NCI-H460 (cell line): ENCODE measurements around the gene ZNF75A. TPM values are rescaled to one million over a fixed set of nuclear protein-coding genes. Genes with fewer than 3 reads are reported as not detected.

Source experiments
- DNase-seq: peaks from one replicate; pipeline ENCODE4 v3.0.0-alpha.2; 2016; ENCODE audit warnings: low read depth; ENCODE audit errors: extremely low read depth
- total RNA-seq: library from RNA; depleted of rRNA; stranded (reverse); fragments of >200 nt; shearing (Covaris generic); gene quantifications from 2 replicates; pipeline ENCODE4 v1.2.3, GENCODE V29; 2014; rRNA removed

Gene ZNF75A
- total RNA-seq, 1 experiment from 2014 or later = 24.9 TPM

- no peak for DNase-seq
Measured at GRCh38 chr16:3362931-3363330, 57.6 kb downstream of the ZNF75A start.

GRCh38 chr16:3363793-3364192 lies 58.5 kb downstream of the ZNF75A start:
- no peak for DNase-seq

- peak; percentile 98 for DNase-seq
Measured at GRCh38 chr16:3364774-3365427, 59.6 kb downstream of the ZNF75A start.

Other genes starting within 250 kb of the ZNF75A start
- gene IL32, start 239.9 kb upstream of the ZNF75A start, total RNA-seq = 0.38 and 0.47 TPM in 2 replicates
- gene ZSCAN10, start 206.2 kb upstream of the ZNF75A start, total RNA-seq = 0.05 and 0.38 TPM in 2 replicates
- 12.0 and 13.5 TPM in 2 replicates for gene ZNF205, start 192.9 kb upstream of the ZNF75A start, total RNA-seq
- 4.5 and 5.0 TPM in 2 replicates for gene ZNF213, start 170.5 kb upstream of the ZNF75A start, total RNA-seq
- gene OR1F1, start 117.3 kb upstream of the ZNF75A start, total RNA-seq = 0.58 and 0.67 TPM in 2 replicates
- 11.9 and 14.5 TPM in 2 replicates for gene ZNF200, start 70.3 kb upstream of the ZNF75A start, total RNA-seq
- gene MEFV, start 48.9 kb upstream of the ZNF75A start, total RNA-seq = 0.17 TPM in 1 of 2 replicates, not detected in the other
- 59.5 and 60.9 TPM in 2 replicates for gene ZNF263, start 22.0 kb upstream of the ZNF75A start, total RNA-seq
- gene TIGD7, start 67 bp upstream of the ZNF75A start, total RNA-seq = 9.4 and 9.7 TPM in 2 replicates
- gene OR2C1, start 50.4 kb downstream of the ZNF75A start, total RNA-seq = not detected in 2 replicates
- 14.3 and 19.5 TPM in 2 replicates for gene ZSCAN32, start 95.5 kb downstream of the ZNF75A start, total RNA-seq
- 19.4 and 21.6 TPM in 2 replicates for gene ZNF174, start 95.7 kb downstream of the ZNF75A start, total RNA-seq
- gene ZNF597, start 138.0 kb downstream of the ZNF75A start, total RNA-seq = 4.4 and 5.6 TPM in 2 replicates
- 16.7 and 18.9 TPM in 2 replicates for gene NAA60, start 138.2 kb downstream of the ZNF75A start, total RNA-seq
- gene C16orf90, start 190.0 kb downstream of the ZNF75A start, total RNA-seq = not detected in 2 replicates
- 25.1 and 31.9 TPM in 2 replicates for gene CLUAP1, start 195.5 kb downstream of the ZNF75A start, total RNA-seq